Mesendoderm (in vitro differentiated cells): ENCODE measurements around the gene ITIH5.

Experiments
- DNase-seq: peaks from one replicate; pipeline ENCODE4 v3.0.0; 2013
- H2AK5ac ChIP-seq: 2 replicates; pipeline ENCODE4 v1.6.1; 2013; ENCODE audit warnings: low read length, inconsistent platforms
- H2BK120ac ChIP-seq: 2 replicates; pipeline ENCODE4 v1.6.1; 2013; ENCODE audit warnings: low read depth, mild to moderate bottlenecking, low read length, moderate library complexity, mixed read lengths
- H2BK15ac ChIP-seq: replicated peaks from 2 replicates; pipeline ENCODE4 v1.6.1; 2013; ENCODE audit warnings: low read depth, mild to moderate bottlenecking, moderate library complexity
- H2BK5ac ChIP-seq: 2 replicates; pipeline ENCODE4 v1.6.1; 2013; ENCODE audit warnings: low read length, inconsistent platforms
- H3K18ac ChIP-seq: 2 replicates; pipeline ENCODE4 v1.6.1; 2013; ENCODE audit warnings: mild to moderate bottlenecking, low read length, mixed read lengths
- H3K23ac ChIP-seq: one replicate; pipeline ENCODE4 v1.6.1; 2013; ENCODE audit warnings: low read length
- H3K27ac ChIP-seq: 2 replicates; pipeline ENCODE4 v1.5.1; 2013; ENCODE audit warnings: low read depth, mild to moderate bottlenecking, inconsistent platforms, low read length, moderate library complexity
- H3K27me3 ChIP-seq: 2 replicates; pipeline ENCODE4 v1.6.1; 2013; ENCODE audit warnings: low read length, control low read depth, mild to moderate bottlenecking, inconsistent platforms; ENCODE audit not compliant: insufficient read depth, poor library complexity
- H3K36me3 ChIP-seq: 2 replicates; pipeline ENCODE4 v1.6.1; 2013; ENCODE audit warnings: low read length, inconsistent platforms; ENCODE audit not compliant: control insufficient read depth, insufficient read depth
- H3K4ac ChIP-seq: one replicate; pipeline ENCODE4 v1.6.1; 2013; ENCODE audit warnings: low read depth, mild to moderate bottlenecking, low read length, moderate library complexity
- H3K4me1 ChIP-seq: 2 replicates; pipeline ENCODE4 v1.6.1; 2013; ENCODE audit warnings: low read depth, low read length, inconsistent platforms; ENCODE audit not compliant: control insufficient read depth
- H3K4me2 ChIP-seq: 2 replicates; pipeline ENCODE4 v1.6.1; 2013; ENCODE audit warnings: low read length
- H3K4me3 ChIP-seq: 2 replicates; pipeline ENCODE4 v1.5.1; 2013; ENCODE audit warnings: mild to moderate bottlenecking, low read length
- H3K56ac ChIP-seq: one replicate; pipeline ENCODE4 v1.6.1; 2013; ENCODE audit warnings: low read length
- H3K79me1 ChIP-seq: 2 replicates; pipeline ENCODE4 v1.6.1; 2013; ENCODE audit warnings: low read length, inconsistent platforms
- H3K79me2 ChIP-seq: 2 replicates; pipeline ENCODE4 v1.6.1; 2013; ENCODE audit warnings: mild to moderate bottlenecking, low read length; ENCODE audit not compliant: control insufficient read depth, insufficient read depth
- H3K9ac ChIP-seq: 2 replicates; pipeline ENCODE4 v1.6.1; 2013; ENCODE audit warnings: low read length, inconsistent platforms
- H4K5ac ChIP-seq: one replicate; pipeline ENCODE4 v1.6.1; 2013; ENCODE audit warnings: low read length
- H4K8ac ChIP-seq: one replicate; pipeline ENCODE4 v1.6.1; 2013; ENCODE audit warnings: low read depth, mild to moderate bottlenecking, control low read depth, low read length, moderate library complexity
- WGBS: extraction: QIAGEN DNeasy Blood & Tissue Kit; methylation state at CpG from one replicate; pipeline ENCODE4 v1.1.7; 2013; ENCODE audit warnings: low lambda C conversion rate, missing lambda C conversion rate; ENCODE audit not compliant: insufficient coverage; ENCODE audit errors: extremely low coverage; 5-methylcytosine and 5-hydroxymethylcytosine counted together

The ITIH5 gene

GRCh38 chr10:7577579-7577978, 89.2 kb downstream of the ITIH5 start:
- no peak overlapping the region for H3K4ac ChIP-seq
- H4K8ac ChIP-seq: no peak overlapping the region
- H3K56ac ChIP-seq: no peak overlapping the region
- no peaks in the 10 kb centered on the region for H3K79me1 ChIP-seq
- no peaks in the 10 kb centered on the region for H3K27me3 ChIP-seq
- no peak overlapping the region for H2BK120ac ChIP-seq
- no peak overlapping the region for H2BK5ac ChIP-seq
- H3K4me2 ChIP-seq: no peak overlapping the region
- no peaks in the 10 kb centered on the region for H3K4me1 ChIP-seq
- no peak overlapping the region for H3K4me3 ChIP-seq
- no peaks in the 10 kb centered on the region for H3K36me3 ChIP-seq
- no peak for DNase-seq
- no peak overlapping the region for H3K27ac ChIP-seq
- no peak overlapping the region for H3K23ac ChIP-seq
- no peaks in the 10 kb centered on the region for H3K79me2 ChIP-seq
- H4K5ac ChIP-seq: no peak overlapping the region
- H3K18ac ChIP-seq: no peak overlapping the region
- no peak overlapping the region for H2AK5ac ChIP-seq
- no CpG with 5 or more reads among the region's 5 CpGs for WGBS
- no peak overlapping the region for H3K9ac ChIP-seq
- no peak overlapping the region for H2BK15ac ChIP-seq

DNA sequence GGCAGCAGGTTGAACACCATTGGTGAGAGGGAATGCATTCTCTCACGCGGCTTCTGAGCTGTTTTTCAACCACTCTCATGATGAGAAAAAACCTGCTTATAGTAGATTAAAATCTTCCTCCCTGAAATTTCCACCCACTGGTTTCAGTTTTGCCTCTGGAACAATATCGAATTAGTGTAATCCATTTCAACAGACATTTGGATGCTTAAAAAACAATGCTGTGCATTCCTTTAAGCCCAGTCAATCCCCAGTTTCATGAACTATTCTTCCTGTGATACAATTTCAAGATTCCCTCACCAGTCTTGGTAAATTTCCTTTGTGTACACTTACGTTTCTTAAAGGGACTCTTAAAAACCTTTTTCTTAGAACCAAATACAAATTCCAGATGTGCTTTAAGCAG, 89.6 kb downstream of the ITIH5 start:
- H4K8ac ChIP-seq: no peak overlapping the region
- no peak overlapping the region for H3K23ac ChIP-seq
- H4K5ac ChIP-seq: no peak overlapping the region
- no peak overlapping the region for H2BK5ac ChIP-seq
- no peak overlapping the region for H3K4ac ChIP-seq
- H3K9ac ChIP-seq: no peak overlapping the region
- no peak overlapping the region for H2AK5ac ChIP-seq
- no peak overlapping the region for H3K18ac ChIP-seq
- no peaks in the 10 kb centered on the region for H3K79me2 ChIP-seq
- no peaks in the 10 kb centered on the region for H3K4me1 ChIP-seq
- no peak overlapping the region for H3K4me2 ChIP-seq
- no peaks in the 10 kb centered on the region for H3K36me3 ChIP-seq
- H3K4me3 ChIP-seq: no peak overlapping the region
- H3K27ac ChIP-seq: no peak overlapping the region
- no peak for DNase-seq
- H2BK120ac ChIP-seq: no peak overlapping the region
- H3K27me3 ChIP-seq: no peaks in the 10 kb centered on the region
- no peak overlapping the region for H2BK15ac ChIP-seq
- no peak overlapping the region for H3K56ac ChIP-seq
- no peaks in the 10 kb centered on the region for H3K79me1 ChIP-seq
- WGBS: no CpG with 5 or more reads among the region's 4 CpGs

GRCh38 chr10:7576340-7576739, 90.4 kb downstream of the ITIH5 start:
- WGBS: no CpG with 5 or more reads among the region's 21 CpGs
- Histone ChIP-seq H3K4me2 (no peak overlapping the region), H3K9ac (no peak overlapping the region), H3K4ac (no peak overlapping the region), H3K23ac (peak overlapping the region; percentile 66), H3K4me3 (no peak overlapping the region), H2BK120ac (no peak overlapping the region), H3K56ac (no peak overlapping the region), H4K8ac (no peak overlapping the region), H3K18ac (no peak overlapping the region), H2AK5ac (no peak overlapping the region), H3K79me1 (no peaks in the 10 kb centered on the region), H3K36me3 (no peaks in the 10 kb centered on the region), H2BK5ac (no peak overlapping the region), H3K4me1 (no peaks in the 10 kb centered on the region), H3K79me2 (no peaks in the 10 kb centered on the region), H2BK15ac (no peak overlapping the region), H3K27me3 (no peaks in the 10 kb centered on the region), H4K5ac (no peak overlapping the region), H3K27ac (no peak overlapping the region)
- DNase-seq: no peak

GRCh38 chr10:7572391-7572790, 94.4 kb downstream of the ITIH5 start:
- Histone ChIP-seq H3K27ac (no peak overlapping the region), H3K23ac (no peak overlapping the region), H4K5ac (no peak overlapping the region), H3K4ac (no peak overlapping the region), H3K4me3 (no peak overlapping the region), H3K56ac (no peak overlapping the region), H3K79me1 (no peaks in the 10 kb centered on the region), H2AK5ac (no peak overlapping the region), H3K4me2 (no peak overlapping the region), H3K18ac (no peak overlapping the region), H3K9ac (no peak overlapping the region), H3K4me1 (no peaks in the 10 kb centered on the region), H4K8ac (no peak overlapping the region), H2BK15ac (no peak overlapping the region), H2BK5ac (no peak overlapping the region), H3K27me3 (no peaks in the 10 kb centered on the region), H3K36me3 (no peaks in the 10 kb centered on the region), H3K79me2 (no peaks in the 10 kb centered on the region), H2BK120ac (no peak overlapping the region)
- WGBS: no CpG with 5 or more reads among the region's 3 CpGs
- no peak for DNase-seq

DNA sequence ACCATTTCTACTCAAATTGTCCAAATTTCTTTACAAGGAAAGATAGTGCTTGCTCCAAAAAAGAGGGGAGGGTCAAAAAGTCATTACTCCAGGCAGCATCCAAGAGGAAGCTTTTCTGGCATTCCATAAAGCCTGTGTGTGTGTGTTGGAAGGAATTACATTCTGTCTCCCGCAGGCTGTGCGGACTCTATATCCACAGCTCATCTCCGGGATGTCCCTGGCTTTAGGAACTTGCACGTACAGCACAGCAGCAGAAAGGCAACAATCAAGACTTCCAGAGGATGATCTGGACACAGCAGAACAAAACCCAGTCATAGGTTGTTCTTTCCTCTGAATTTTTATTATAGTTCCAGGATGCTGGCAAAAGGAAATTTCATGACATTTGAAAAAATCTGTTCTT, 94.8 kb downstream of the ITIH5 start:
- no peak overlapping the region for H3K4me2 ChIP-seq
- no peaks in the 10 kb centered on the region for H3K79me2 ChIP-seq
- H4K8ac ChIP-seq: no peak overlapping the region
- no peak overlapping the region for H3K4me3 ChIP-seq
- WGBS: no CpG with 5 or more reads among the region's 4 CpGs
- H3K4me1 ChIP-seq: no peaks in the 10 kb centered on the region
- H2BK5ac ChIP-seq: no peak overlapping the region
- H3K27ac ChIP-seq: no peak overlapping the region
- no peaks in the 10 kb centered on the region for H3K36me3 ChIP-seq
- no peaks in the 10 kb centered on the region for H3K79me1 ChIP-seq
- no peaks in the 10 kb centered on the region for H3K27me3 ChIP-seq
- no peak overlapping the region for H3K18ac ChIP-seq
- no peak overlapping the region for H3K9ac ChIP-seq
- no peak overlapping the region for H3K4ac ChIP-seq
- no peak overlapping the region for H2BK120ac ChIP-seq
- no peak overlapping the region for H2AK5ac ChIP-seq
- H3K56ac ChIP-seq: no peak overlapping the region
- no peak for DNase-seq
- no peak overlapping the region for H3K23ac ChIP-seq
- H4K5ac ChIP-seq: no peak overlapping the region
- H2BK15ac ChIP-seq: no peak overlapping the region

- Histone ChIP-seq H2BK5ac (no peak overlapping the region), H3K27me3 (no peaks in the 10 kb centered on the region), H3K9ac (no peak overlapping the region), H4K8ac (no peak overlapping the region), H3K79me1 (no peaks in the 10 kb centered on the region), H2BK15ac (no peak overlapping the region), H3K4me3 (no peak overlapping the region), H3K18ac (no peak overlapping the region), H3K56ac (no peak overlapping the region), H3K27ac (no peak overlapping the region), H3K4me2 (no peak overlapping the region), H3K23ac (no peak overlapping the region), H3K79me2 (no peaks in the 10 kb centered on the region), H2AK5ac (no peak overlapping the region), H2BK120ac (no peak overlapping the region), H3K4me1 (no peaks in the 10 kb centered on the region), H3K36me3 (no peaks in the 10 kb centered on the region), H3K4ac (no peak overlapping the region), H4K5ac (no peak overlapping the region)
- no CpG with 5 or more reads among the region's 4 CpGs for WGBS
- DNase-seq: no peak
These were observed 98.7 kb downstream of the ITIH5 start for GRCh38 chr10:7567911-7568620.
